GM23338 (cell line): Measurements from ENCODE around the gene PAXX.

Source experiments
- CREB1 ChIP-seq: fragments of 250-450 bp; sonication (Bioruptor Pico); IDR thresholded peaks from 2 replicates; pipeline ENCODE4 v1.5.0; 2020; ENCODE audit warnings: low read depth, mild to moderate bottlenecking, moderate library complexity
- JUNB ChIP-seq: IDR thresholded peaks from one replicate; pipeline ENCODE4 v1.6.1; 2016; ENCODE audit warnings: antibody characterized with exemption; ENCODE audit not compliant: unreplicated experiment
- POLR2AphosphoS5 ChIP-seq: IDR thresholded peaks from 2 replicates; pipeline ENCODE4 v1.6.1; 2016; ENCODE audit warnings: antibody characterized with exemption, low read depth
- TF ChIP-seq, protein P1 (sequence below), 2 experiments: fragments of 200-600 bp in 1 of 2; sonication (generic) in 1 of 2; conservative IDR thresholded peaks; 2 replicates each; pipeline versions ENCODE4 v1.5.1 to v1.6.1; 2016 to 2017; ENCODE audit warnings: antibody characterized with exemption in 2 of 2, low read depth in 2 of 2, mild to moderate bottlenecking in 2 of 2, moderate library complexity in 1 of 2
- TF ChIP-seq, protein P2 (sequence below): IDR thresholded peaks from one replicate; pipeline ENCODE4 v1.6.1; 2018; ENCODE audit warnings: antibody characterized with exemption; ENCODE audit not compliant: unreplicated experiment

DNA sequence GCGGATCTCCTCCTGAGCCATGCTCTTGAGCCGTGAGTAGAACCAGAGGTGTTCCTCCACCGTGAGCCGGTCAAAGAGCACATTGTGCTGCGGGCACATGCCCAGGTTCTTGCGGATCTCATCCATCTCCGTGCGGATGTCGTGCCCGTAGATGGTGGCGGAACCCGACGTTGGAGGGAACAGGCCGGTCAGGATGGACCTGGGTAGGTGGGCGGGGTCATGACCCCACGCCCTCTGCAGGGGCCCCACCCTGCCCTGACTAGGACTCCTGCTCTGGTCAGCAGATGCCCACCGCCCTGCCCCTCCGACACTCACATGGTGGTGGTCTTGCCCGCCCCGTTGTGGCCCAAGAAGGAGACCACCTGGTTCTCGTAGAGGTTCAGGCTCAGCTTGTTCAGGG lies 23.8 kb downstream of the PAXX start:
- TF ChIP-seq, protein P1, sequence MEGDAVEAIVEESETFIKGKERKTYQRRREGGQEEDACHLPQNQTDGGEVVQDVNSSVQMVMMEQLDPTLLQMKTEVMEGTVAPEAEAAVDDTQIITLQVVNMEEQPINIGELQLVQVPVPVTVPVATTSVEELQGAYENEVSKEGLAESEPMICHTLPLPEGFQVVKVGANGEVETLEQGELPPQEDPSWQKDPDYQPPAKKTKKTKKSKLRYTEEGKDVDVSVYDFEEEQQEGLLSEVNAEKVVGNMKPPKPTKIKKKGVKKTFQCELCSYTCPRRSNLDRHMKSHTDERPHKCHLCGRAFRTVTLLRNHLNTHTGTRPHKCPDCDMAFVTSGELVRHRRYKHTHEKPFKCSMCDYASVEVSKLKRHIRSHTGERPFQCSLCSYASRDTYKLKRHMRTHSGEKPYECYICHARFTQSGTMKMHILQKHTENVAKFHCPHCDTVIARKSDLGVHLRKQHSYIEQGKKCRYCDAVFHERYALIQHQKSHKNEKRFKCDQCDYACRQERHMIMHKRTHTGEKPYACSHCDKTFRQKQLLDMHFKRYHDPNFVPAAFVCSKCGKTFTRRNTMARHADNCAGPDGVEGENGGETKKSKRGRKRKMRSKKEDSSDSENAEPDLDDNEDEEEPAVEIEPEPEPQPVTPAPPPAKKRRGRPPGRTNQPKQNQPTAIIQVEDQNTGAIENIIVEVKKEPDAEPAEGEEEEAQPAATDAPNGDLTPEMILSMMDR (conservative IDR thresholded peaks at IDR 0.05; ENCODE audit: low read depth in 2 of 2), result no peak
- TF ChIP-seq POLR2AphosphoS5 (no peak), JUNB (no peak), CREB1 (CRISPR knock-in tag) (no peak)
- TF ChIP-seq, protein P2, sequence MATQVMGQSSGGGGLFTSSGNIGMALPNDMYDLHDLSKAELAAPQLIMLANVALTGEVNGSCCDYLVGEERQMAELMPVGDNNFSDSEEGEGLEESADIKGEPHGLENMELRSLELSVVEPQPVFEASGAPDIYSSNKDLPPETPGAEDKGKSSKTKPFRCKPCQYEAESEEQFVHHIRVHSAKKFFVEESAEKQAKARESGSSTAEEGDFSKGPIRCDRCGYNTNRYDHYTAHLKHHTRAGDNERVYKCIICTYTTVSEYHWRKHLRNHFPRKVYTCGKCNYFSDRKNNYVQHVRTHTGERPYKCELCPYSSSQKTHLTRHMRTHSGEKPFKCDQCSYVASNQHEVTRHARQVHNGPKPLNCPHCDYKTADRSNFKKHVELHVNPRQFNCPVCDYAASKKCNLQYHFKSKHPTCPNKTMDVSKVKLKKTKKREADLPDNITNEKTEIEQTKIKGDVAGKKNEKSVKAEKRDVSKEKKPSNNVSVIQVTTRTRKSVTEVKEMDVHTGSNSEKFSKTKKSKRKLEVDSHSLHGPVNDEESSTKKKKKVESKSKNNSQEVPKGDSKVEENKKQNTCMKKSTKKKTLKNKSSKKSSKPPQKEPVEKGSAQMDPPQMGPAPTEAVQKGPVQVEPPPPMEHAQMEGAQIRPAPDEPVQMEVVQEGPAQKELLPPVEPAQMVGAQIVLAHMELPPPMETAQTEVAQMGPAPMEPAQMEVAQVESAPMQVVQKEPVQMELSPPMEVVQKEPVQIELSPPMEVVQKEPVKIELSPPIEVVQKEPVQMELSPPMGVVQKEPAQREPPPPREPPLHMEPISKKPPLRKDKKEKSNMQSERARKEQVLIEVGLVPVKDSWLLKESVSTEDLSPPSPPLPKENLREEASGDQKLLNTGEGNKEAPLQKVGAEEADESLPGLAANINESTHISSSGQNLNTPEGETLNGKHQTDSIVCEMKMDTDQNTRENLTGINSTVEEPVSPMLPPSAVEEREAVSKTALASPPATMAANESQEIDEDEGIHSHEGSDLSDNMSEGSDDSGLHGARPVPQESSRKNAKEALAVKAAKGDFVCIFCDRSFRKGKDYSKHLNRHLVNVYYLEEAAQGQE, result no peak
